H1 (cell line): Measurements from ENCODE around the gene ITPR1. TPM values are rescaled to one million over a fixed set of nuclear protein-coding genes. Genes with fewer than 3 reads are reported as not detected.

ENCODE experiments used
- CTCF ChIA-PET: fragments of 300-600 bp; sonication (Branson Sonifier 250); formaldehyde crosslinking; loops from one replicate; lab custom pipeline; 2021; ENCODE audit not compliant: partially characterized antibody; lab: Charles Lee
- POLR2A ChIA-PET: fragments of 300-600 bp; sonication (Branson Sonifier 250); formaldehyde crosslinking; loops from one replicate; lab custom pipeline; 2021; ENCODE audit warnings: inconsistent platforms; ENCODE audit not compliant: partially characterized antibody; lab: Charles Lee
- DNase-seq, 2 experiments: peaks; one replicate each; pipeline versions ENCODE4 v3.0.0 to v3.0.0-alpha.2; 2010 to 2022; ENCODE audit warnings: low spot score in 2 of 2, low read depth in 1 of 2, mixed read lengths in 1 of 2
- FAIRE-seq: peaks from 2 replicates; lab custom pipeline; 2011; peaks lifted over from hg19 to GRCh38; lab: Jason Lieb, UNC
- H2AFZ ChIP-seq: 2 replicates; pipeline ENCODE4 v1.8.1; 2012; ENCODE audit warnings: low read length, inconsistent platforms
- H2AK5ac ChIP-seq: 2 replicates; pipeline ENCODE4 v1.6.1; 2013; ENCODE audit warnings: low read depth, low read length
- H2BK120ac ChIP-seq: replicated peaks from 2 replicates; pipeline ENCODE3; 2013; ENCODE audit warnings: low read depth, low read length, inconsistent platforms
- H2BK12ac ChIP-seq: 2 replicates; pipeline ENCODE4 v1.6.1; 2013; ENCODE audit warnings: low read depth, low read length
- H2BK15ac ChIP-seq: 2 replicates; pipeline ENCODE4 v1.6.1; 2013; ENCODE audit warnings: low read length
- H2BK20ac ChIP-seq: 2 replicates; pipeline ENCODE4 v1.6.1; 2013; ENCODE audit warnings: low read length
- H2BK5ac ChIP-seq: 2 replicates; pipeline ENCODE4 v1.6.1; 2013; ENCODE audit warnings: low read depth, low read length
- H3K14ac ChIP-seq: 2 replicates; pipeline ENCODE4 v1.6.1; 2013; ENCODE audit warnings: inconsistent platforms; ENCODE audit not compliant: insufficient read length
- H3K18ac ChIP-seq: 2 replicates; pipeline ENCODE4 v1.6.1; 2013; ENCODE audit warnings: low read length; ENCODE audit errors: extremely low read depth
- H3K23ac ChIP-seq: 2 replicates; pipeline ENCODE4 v1.6.1; 2013; ENCODE audit warnings: inconsistent platforms; ENCODE audit not compliant: insufficient read length
- H3K23me2 ChIP-seq: 2 replicates; pipeline ENCODE4 v1.6.1; 2013; ENCODE audit warnings: low read depth, low read length
- H3K27ac ChIP-seq: 2 replicates; pipeline ENCODE4 v1.6.1; 2011; ENCODE audit warnings: low read depth, low read length, inconsistent platforms
- H3K27me3 ChIP-seq, 4 experiments: replicated peaks in 1 of 4; 1 replicate in 1 of 4; 2 replicates in 3 of 4; pipeline versions ENCODE4 v1.6.1 to v1.8.1; 2011 to 2013; ENCODE audit warnings: low read length in 3 of 4, mild to moderate bottlenecking in 3 of 4, inconsistent platforms in 2 of 4, mixed read lengths in 2 of 4, moderate library complexity in 1 of 4; ENCODE audit not compliant: control insufficient read depth in 3 of 4, insufficient read depth in 3 of 4; ENCODE audit errors: extremely low read depth in 1 of 4
- H3K36me3 ChIP-seq, 4 experiments: 2 replicates each; pipeline versions ENCODE4 v1.6.1 to v1.8.1; 2011 to 2013; ENCODE audit warnings: mild to moderate bottlenecking in 4 of 4, low read length in 3 of 4, moderate library complexity in 2 of 4, control low read depth in 1 of 4, inconsistent platforms in 1 of 4; ENCODE audit not compliant: insufficient read depth in 4 of 4, control insufficient read depth in 2 of 4
- H3K4ac ChIP-seq: replicated peaks from 2 replicates; pipeline ENCODE3; 2013; ENCODE audit warnings: low read length, low read depth, mixed read lengths, inconsistent platforms; ENCODE audit not compliant: insufficient read length
- H3K4me1 ChIP-seq, 4 experiments: replicated peaks in 1 of 4; 1 replicate in 1 of 4; 2 replicates in 3 of 4; pipeline versions ENCODE4 v1.6.1 to v1.8.1; 2011 to 2013; ENCODE audit warnings: low read length in 3 of 4, inconsistent platforms in 2 of 4, mixed read lengths in 1 of 4; ENCODE audit not compliant: insufficient read depth in 4 of 4, control insufficient read depth in 3 of 4
- H3K4me2 ChIP-seq, 2 experiments: 2 replicates each; pipeline versions ENCODE4 v1.6.1 to v1.8.1; 2011 to 2013; ENCODE audit warnings: low read depth in 2 of 2, low read length in 2 of 2, control low read depth in 1 of 2, inconsistent platforms in 1 of 2, mild to moderate bottlenecking in 1 of 2; ENCODE audit not compliant: insufficient read depth in 1 of 2
- H3K4me3 ChIP-seq, 4 experiments: fragments of 200-600, 300-600 bp in 1 of 4; sonication (generic), shearing (Covaris generic), sonication (Bioruptor Twin) in 1 of 4; 2 replicates each; pipeline versions ENCODE4 v1.5.1 to v1.8.1; 2011 to 2016; ENCODE audit warnings: low read length in 4 of 4, low read depth in 3 of 4, control low read depth in 2 of 4, inconsistent platforms in 2 of 4, mild to moderate bottlenecking in 2 of 4, mixed read lengths in 1 of 4, moderate library complexity in 1 of 4; ENCODE audit not compliant: insufficient read depth in 2 of 4; ENCODE audit errors: extremely low read depth in 1 of 4
- H3K56ac ChIP-seq: replicated peaks from 2 replicates; pipeline ENCODE3; 2013; ENCODE audit warnings: low read depth, mild to moderate bottlenecking, mixed read lengths, low read length, inconsistent platforms; ENCODE audit not compliant: insufficient read length
- H3K79me1 ChIP-seq: 2 replicates; pipeline ENCODE4 v1.6.1; 2013; ENCODE audit warnings: low read depth, low read length, control low read depth
- H3K79me2 ChIP-seq, 2 experiments: 2 replicates each; pipeline versions ENCODE4 v1.6.1 to v1.8.1; 2012 to 2013; ENCODE audit warnings: low read length in 2 of 2, mild to moderate bottlenecking in 2 of 2, inconsistent platforms in 1 of 2; ENCODE audit not compliant: insufficient read depth in 2 of 2, control insufficient read depth in 1 of 2
- H3K9ac ChIP-seq, 4 experiments: replicated peaks in 1 of 4; 1 replicate in 1 of 4; 2 replicates in 3 of 4; pipeline versions ENCODE4 v1.6.1 to v1.8.1; 2011 to 2013; ENCODE audit warnings: low read depth in 3 of 4, low read length in 3 of 4, control low read depth in 2 of 4, mild to moderate bottlenecking in 2 of 4, moderate library complexity in 2 of 4, inconsistent platforms in 1 of 4; ENCODE audit errors: extremely low read depth in 1 of 4
- H3K9me3 ChIP-seq, 2 experiments: 2 replicates each; pipeline versions ENCODE4 v1.6.1 to v1.8.1; 2012 to 2013; ENCODE audit warnings: mild to moderate bottlenecking in 2 of 2, moderate library complexity in 2 of 2, control low read depth in 1 of 2, inconsistent platforms in 1 of 2, low read depth in 1 of 2, low read length in 1 of 2, mixed read lengths in 1 of 2; ENCODE audit not compliant: insufficient read depth in 2 of 2
- H4K20me1 ChIP-seq, 2 experiments: replicated peaks in 1 of 2; 2 replicates each; pipeline versions ENCODE3 to v1.8.1; 2011 to 2013; ENCODE audit warnings: inconsistent platforms in 2 of 2, low read length in 2 of 2, mild to moderate bottlenecking in 1 of 2; ENCODE audit not compliant: insufficient read depth in 2 of 2, control insufficient read depth in 1 of 2
- H4K5ac ChIP-seq: 2 replicates; pipeline ENCODE4 v1.6.1; 2013; ENCODE audit warnings: low read length, low read depth, mixed read lengths, inconsistent platforms; ENCODE audit not compliant: insufficient read length
- H4K8ac ChIP-seq: 2 replicates; pipeline ENCODE4 v1.8.0; 2013; ENCODE audit warnings: mild to moderate bottlenecking, moderate library complexity, low read length, inconsistent platforms; ENCODE audit not compliant: insufficient read depth; ENCODE audit errors: extremely low read depth
- H4K91ac ChIP-seq: replicated peaks from 2 replicates; pipeline ENCODE3; 2013; ENCODE audit warnings: low read length, mixed read lengths, inconsistent platforms; ENCODE audit not compliant: insufficient read length
- BACH1 ChIP-seq: IDR thresholded peaks from 2 replicates; pipeline ENCODE4 v1.6.1; 2012; ENCODE audit warnings: low read length, improper control_type of control experiment
- EZH2 ChIP-seq: fragments of 200-600 bp; sonication (generic); IDR thresholded peaks from 2 replicates; pipeline ENCODE4 v1.7.1; 2012; ENCODE audit warnings: low read depth, mild to moderate bottlenecking, moderate library complexity, low read length, inconsistent platforms; ENCODE audit not compliant: severe bottlenecking
- KDM4A ChIP-seq: IDR thresholded peaks from one replicate; pipeline ENCODE4 v1.7.1; 2012; ENCODE audit warnings: low read depth, mild to moderate bottlenecking, moderate library complexity, low read length, inconsistent platforms; ENCODE audit not compliant: severe bottlenecking
- KDM5A ChIP-seq: fragments of 200-600 bp; IDR thresholded peaks from 2 replicates; pipeline ENCODE4 v1.7.1; 2012; ENCODE audit warnings: mild to moderate bottlenecking, low read length, inconsistent platforms, mixed read lengths
- PHF8 ChIP-seq: fragments of 200-600 bp; sonication (generic); conservative IDR thresholded peaks from 2 replicates; pipeline ENCODE4 v1.7.1; 2012; ENCODE audit warnings: low read depth, mild to moderate bottlenecking, inconsistent platforms, low read length, moderate library complexity
- POLR2A ChIP-seq, 2 experiments: IDR thresholded peaks; 1 replicate in 1 of 2; 2 replicates in 1 of 2; pipeline ENCODE4 v1.6.1; 2011; ENCODE audit warnings: low read depth in 2 of 2, low read length in 2 of 2, mild to moderate bottlenecking in 2 of 2; ENCODE audit errors: control extremely low read depth in 1 of 2
- POLR2AphosphoS5 ChIP-seq: IDR thresholded peaks from 2 replicates; pipeline ENCODE4 v1.6.1; 2011; ENCODE audit warnings: low read depth, low read length
- RAD21 ChIP-seq, 2 experiments: IDR thresholded peaks in 1 of 2; conservative IDR thresholded peaks in 1 of 2; 2 replicates each; pipeline ENCODE4 v1.6.1; 2011; ENCODE audit warnings: low read depth in 2 of 2, low read length in 2 of 2, improper control_type of control experiment in 1 of 2, inconsistent platforms in 1 of 2, mild to moderate bottlenecking in 1 of 2, moderate library complexity in 1 of 2
- RXRA ChIP-seq: IDR thresholded peaks from 2 replicates; pipeline ENCODE4 v1.6.1; 2011; ENCODE audit warnings: low read depth, mild to moderate bottlenecking, low read length, moderate library complexity; ENCODE audit not compliant: insufficient read depth
- SP1 ChIP-seq: IDR thresholded peaks from 2 replicates; pipeline ENCODE4 v1.6.1; 2011; ENCODE audit warnings: low read depth, low read length
- SUZ12 ChIP-seq: fragments of 200-600 bp; sonication (generic); IDR thresholded peaks from 2 replicates; pipeline ENCODE4 v1.6.1; 2012; ENCODE audit warnings: mild to moderate bottlenecking, inconsistent platforms, low read length, moderate library complexity, mixed read lengths
- TBP ChIP-seq: IDR thresholded peaks from 2 replicates; pipeline ENCODE4 v1.6.1; 2011; ENCODE audit warnings: low read depth, low read length, improper control_type of control experiment
- TCF12 ChIP-seq: IDR thresholded peaks from 2 replicates; pipeline ENCODE4 v1.6.1; 2011; ENCODE audit warnings: low read depth, mild to moderate bottlenecking, low read length
- TEAD4 ChIP-seq: IDR thresholded peaks from 2 replicates; pipeline ENCODE4 v1.6.1; 2012; ENCODE audit warnings: low read depth, low read length, inconsistent platforms, mixed read lengths
- YY1 ChIP-seq: IDR thresholded peaks from 2 replicates; pipeline ENCODE4 v1.6.1; 2011; ENCODE audit warnings: low read depth, mild to moderate bottlenecking, low read length
- WGBS, 2 experiments: shearing (Covaris generic) in 1 of 2; methylation state at CpG; one replicate each; pipeline versions ENCODE4 v1.1.6 to v1.1.7; 2013 to 2015; ENCODE audit warnings: low lambda C conversion rate in 2 of 2, mixed read lengths in 2 of 2, inconsistent platforms in 1 of 2, low coverage in 1 of 2, missing lambda C conversion rate in 1 of 2; ENCODE audit not compliant: insufficient replicate concordance in 2 of 2, insufficient coverage in 1 of 2, insufficient read length in 1 of 2; ENCODE audit errors: extremely low coverage in 1 of 2, missing lambda C conversion rate in 1 of 2; 5-methylcytosine and 5-hydroxymethylcytosine counted together
- polyA plus RNA-seq, 7 experiments: library from polyadenylated mRNA; depleted of rRNA in 3 of 7; stranded (reverse) in 5 of 7; unstranded in 2 of 7; fragments of >200 nt in 5 of 7; fragments of 200-250 nt in 2 of 7; gene quantifications; 1 replicate in 5 of 7; 2 replicates in 1 of 7; 4 replicates in 1 of 7; pipeline versions ENCODE4 v1.2.1 to v1.2.3, GENCODE V29; 2011 to 2013; ENCODE audit warnings: missing spikeins in 2 of 7, mixed read lengths in 2 of 7
- total RNA-seq: library from RNA; stranded (reverse); fragmentation: NEBNext Ultra II Directional; extraction: Animal tissue kit (Norgen Biotek cat#: 25700); gene quantifications from 2 replicates; pipeline ENCODE4 v1.2.1, GENCODE V29; 2021

The ITPR1 gene
- total and polyA plus RNA-seq, 2 of the 8 experiments (the other 6 are each of a cell fraction or from before 2014, with no cell fraction given), result 2.5 to 16.3 TPM

DNA sequence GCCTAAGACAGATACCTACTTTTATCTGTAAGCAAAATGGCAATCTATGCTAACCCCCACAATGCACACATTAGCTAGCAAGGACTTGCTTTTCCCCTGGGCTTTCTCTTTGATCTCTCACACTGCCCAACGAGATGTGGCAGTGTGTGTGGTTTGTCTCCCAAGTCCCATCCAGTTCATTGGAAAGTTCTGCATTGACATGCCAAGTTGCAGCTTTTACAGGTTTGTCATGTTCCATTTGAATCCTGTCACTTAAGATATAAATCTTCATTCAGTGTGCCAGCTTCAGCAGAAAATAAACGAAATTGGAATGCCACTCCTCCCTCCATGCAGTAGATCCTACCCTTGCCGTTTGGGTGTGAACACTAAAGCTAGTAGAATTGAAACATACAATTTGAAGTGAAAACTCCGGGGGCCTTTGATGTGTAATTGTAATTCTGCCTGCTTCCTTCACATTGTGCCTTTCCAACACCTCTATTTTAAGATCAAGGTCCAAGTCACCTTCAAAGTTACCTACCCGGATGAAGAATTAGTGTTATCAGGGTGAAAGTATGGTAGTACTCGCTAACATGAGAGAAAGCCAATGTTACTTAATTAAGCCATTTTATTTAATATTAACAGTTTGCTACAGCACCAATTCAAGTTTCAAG lies 355.2 kb downstream of the ITPR1 start:
- Histone ChIP-seq H4K5ac (no peak overlapping the region), H3K4ac (no peak overlapping the region), H3K79me2 (no peaks in the 10 kb centered on the region), H3K4me2 (no peak overlapping the region), H3K56ac (no peak overlapping the region), H3K27me3 (no peaks in the 10 kb centered on the region), H3K9me3 (no peaks in the 10 kb centered on the region), H2BK20ac (no peak overlapping the region), H3K23me2 (no peaks in the 10 kb centered on the region), H3K18ac (no peak overlapping the region), H3K27ac (no peak overlapping the region), H4K20me1 (no peaks in the 10 kb centered on the region), H3K4me1 (peaks cover 0 to 4% (median 0%) of the 10 kb centered on the region in 4 experiments; a peak in 1 of 7 replicates), H3K79me1 (no peaks in the 10 kb centered on the region), H2BK12ac (no peak overlapping the region), H2AK5ac (no peak overlapping the region), H3K36me3 (no peaks in the 10 kb centered on the region), H2BK120ac (no peak overlapping the region), H3K23ac (peak overlapping the region; percentile 2), H3K9ac (no peak overlapping the region), H3K4me3 (no peak overlapping the region), H2BK5ac (no peak overlapping the region), H2AFZ (no peak overlapping the region), H4K91ac (no peak overlapping the region), H3K14ac (no peak overlapping the region), H4K8ac (no peak overlapping the region), H2BK15ac (no peak overlapping the region)
- no peak for FAIRE-seq
- WGBS, 2 experiments, result 82% methylated on average over 6 of the region's 6 CpGs; no CpG with 5 or more reads in 1 of the 2 experiments
- ChIA-PET POLR2A (no interaction called here), CTCF (interaction anchor here (1.4 kb wide), 1 partner anchor 128 kb away, joined by 3 read pairs; no protein-coding TSS in a partner anchor)
- no peak for DNase-seq
- no peak for TF ChIP-seq SUZ12
- no peak for TF ChIP-seq TCF12
- TF ChIP-seq TEAD4, result no peak
- no peak for TF ChIP-seq RXRA
- TF ChIP-seq RAD21 (IDR thresholded peaks at IDR 0.05 in 1 of 2, conservative IDR thresholded peaks at IDR 0.05 in 1 of 2; ENCODE audit: low read depth in 2 of 2, low read length in 2 of 2), result no peak
- TF ChIP-seq KDM5A, result no peak
- TF ChIP-seq BACH1, result no peak
- TF ChIP-seq POLR2AphosphoS5, result no peak
- no peak for TF ChIP-seq YY1
- no peak for TF ChIP-seq PHF8
- TF ChIP-seq EZH2, result no peak
- no peak for TF ChIP-seq POLR2A (IDR thresholded peaks at IDR 0.05; ENCODE audit: control extremely low read depth in 1 of 2, low read depth in 2 of 2, low read length in 2 of 2)
- TF ChIP-seq KDM4A, result no peak
- TF ChIP-seq SP1, result no peak
- no peak for TF ChIP-seq TBP
